Gastrocnemius medialis (tissue), 4 donors: ENCODE measurements around the gene PGA5. TPM values are rescaled to one million over a fixed set of nuclear protein-coding genes. Genes with fewer than 3 reads are reported as not detected.

Source experiments
- ATAC-seq, 2 donors: fragments of 150-250 bp; one replicate each; pipeline ENCODE4 v1.9.1; 2016
- DNase-seq, 2 donors: peaks; one replicate each; pipeline ENCODE4 v3.0.0-alpha.2; 2019
- H3K27ac ChIP-seq, 4 donors: fragments of 200-600 bp; sonication (generic); 1 replicate in 1 of 4; 2 replicates in 3 of 4; pipeline ENCODE4 v1.5.1; 2016 to 2018; ENCODE audit warnings: mild to moderate bottlenecking in 2 of 4, moderate library complexity in 1 of 4
- H3K27me3 ChIP-seq, 3 donors: fragments of 200-600 bp; sonication (generic) in 2 of 3; 1 replicate in 1 of 3; 2 replicates in 2 of 3; pipeline versions ENCODE4 v1.5.1 to v1.6.0; 2016 to 2019; ENCODE audit warnings: mild to moderate bottlenecking in 1 of 3, moderate library complexity in 1 of 3
- H3K36me3 ChIP-seq, 2 donors: fragments of 200-600 bp; sonication (generic) in 1 of 2; one replicate each; pipeline ENCODE4 v1.5.1; 2017 to 2018
- H3K4me1 ChIP-seq, 2 donors: fragments of 200-600 bp; sonication (generic) in 1 of 2; one replicate each; pipeline ENCODE4 v1.5.1; 2016 to 2017; ENCODE audit warnings: mild to moderate bottlenecking in 2 of 2
- H3K4me3 ChIP-seq, 4 donors: fragments of 200-600 bp; sonication (generic) in 3 of 4; 1 replicate in 1 of 4; 2 replicates in 3 of 4; pipeline ENCODE4 v1.5.1; 2016 to 2019; ENCODE audit warnings: mild to moderate bottlenecking in 2 of 4
- H3K9me3 ChIP-seq, 3 donors: fragments of 200-600 bp; sonication (generic) in 2 of 3; 1 replicate in 1 of 3; 2 replicates in 2 of 3; pipeline ENCODE4 v1.5.1; 2016 to 2019
- POLR2A ChIP-seq, 2 donors: fragments of 450-650 bp; IDR thresholded peaks; one replicate each; pipeline ENCODE4 v1.6.1; 2017; ENCODE audit warnings: antibody characterized with exemption in 2 of 2, mild to moderate bottlenecking in 2 of 2, moderate library complexity in 2 of 2
- in situ Hi-C, 4 donors: fragments of 200-750 bp; cut with MboI; loops; one replicate each; pipeline versions ENCODE4 v1.15.0 to v1.8.0; 2017; ENCODE audit warnings: low sequenced_read_pairs in 4 of 4
- intact Hi-C: fragments of 100-400 bp; cut with DNase I; formaldehyde crosslinking; loops from one replicate; pipeline ENCODE4 v1.15.1; 2023; ENCODE audit warnings: low total_unique reads
- total RNA-seq, 4 donors: library from RNA; depleted of rRNA; stranded (reverse); fragments of >200 nt; gene quantifications; one replicate each; pipeline versions ENCODE4 v1.1.0 to v1.2.3, GENCODE V29; 2016
- TF ChIP-seq, protein P1 (sequence below), 5 experiments: fragments of 450-650 bp in 3 of 5; fragments of 200-600 bp in 2 of 5; sonication (generic) in 2 of 5; IDR thresholded peaks in 4 of 5; conservative IDR thresholded peaks in 1 of 5; 1 replicate in 4 of 5; 2 replicates in 1 of 5; pipeline ENCODE4 v1.5.1; 2016 to 2019; ENCODE audit warnings: antibody characterized with exemption in 5 of 5, mild to moderate bottlenecking in 3 of 5, moderate library complexity in 3 of 5

The PGA5 gene
- total RNA-seq, 4 donors from 2014 or later, result not detected

DNA sequence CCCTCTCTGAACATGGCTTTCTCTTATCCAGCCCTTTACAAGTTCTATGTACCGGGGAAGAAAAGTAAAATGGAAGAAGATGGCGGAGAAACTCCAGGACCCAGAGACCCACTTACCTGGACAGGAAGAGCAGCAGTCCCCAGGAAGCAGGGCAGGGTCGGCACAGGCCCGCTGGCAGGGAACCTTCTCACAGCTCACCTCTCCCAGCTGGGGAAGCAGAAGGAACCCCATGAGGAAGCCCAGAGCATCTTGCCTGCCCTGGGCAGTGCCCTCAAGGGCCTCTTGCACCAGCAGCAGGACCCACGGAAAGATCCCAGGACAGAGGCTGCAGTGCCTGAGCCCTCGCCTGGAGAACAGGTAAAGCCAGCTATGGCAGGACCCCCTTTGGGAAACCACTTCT, 23.4 kb downstream of the PGA5 start:
- no peak overlapping the region for H3K4me3 ChIP-seq
- no peak for ATAC-seq
- H3K36me3 ChIP-seq, result no peaks in the 10 kb centered on the region
- no peak overlapping the region for H3K27ac ChIP-seq
- no peaks in the 10 kb centered on the region for H3K27me3 ChIP-seq
- DNase-seq, result no peak
- no peaks in the 10 kb centered on the region for H3K9me3 ChIP-seq
- H3K4me1 ChIP-seq, result no peaks in the 10 kb centered on the region
- intact Hi-C loops (no loop called here), in situ Hi-C loops (no loop called here)
- no peak for TF ChIP-seq POLR2A (IDR thresholded peaks at IDR 0.05)
- TF ChIP-seq, protein P1, sequence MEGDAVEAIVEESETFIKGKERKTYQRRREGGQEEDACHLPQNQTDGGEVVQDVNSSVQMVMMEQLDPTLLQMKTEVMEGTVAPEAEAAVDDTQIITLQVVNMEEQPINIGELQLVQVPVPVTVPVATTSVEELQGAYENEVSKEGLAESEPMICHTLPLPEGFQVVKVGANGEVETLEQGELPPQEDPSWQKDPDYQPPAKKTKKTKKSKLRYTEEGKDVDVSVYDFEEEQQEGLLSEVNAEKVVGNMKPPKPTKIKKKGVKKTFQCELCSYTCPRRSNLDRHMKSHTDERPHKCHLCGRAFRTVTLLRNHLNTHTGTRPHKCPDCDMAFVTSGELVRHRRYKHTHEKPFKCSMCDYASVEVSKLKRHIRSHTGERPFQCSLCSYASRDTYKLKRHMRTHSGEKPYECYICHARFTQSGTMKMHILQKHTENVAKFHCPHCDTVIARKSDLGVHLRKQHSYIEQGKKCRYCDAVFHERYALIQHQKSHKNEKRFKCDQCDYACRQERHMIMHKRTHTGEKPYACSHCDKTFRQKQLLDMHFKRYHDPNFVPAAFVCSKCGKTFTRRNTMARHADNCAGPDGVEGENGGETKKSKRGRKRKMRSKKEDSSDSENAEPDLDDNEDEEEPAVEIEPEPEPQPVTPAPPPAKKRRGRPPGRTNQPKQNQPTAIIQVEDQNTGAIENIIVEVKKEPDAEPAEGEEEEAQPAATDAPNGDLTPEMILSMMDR (IDR thresholded peaks at IDR 0.05 in 4 of 5, conservative IDR thresholded peaks at IDR 0.05 in 1 of 5), result no peak

DNA sequence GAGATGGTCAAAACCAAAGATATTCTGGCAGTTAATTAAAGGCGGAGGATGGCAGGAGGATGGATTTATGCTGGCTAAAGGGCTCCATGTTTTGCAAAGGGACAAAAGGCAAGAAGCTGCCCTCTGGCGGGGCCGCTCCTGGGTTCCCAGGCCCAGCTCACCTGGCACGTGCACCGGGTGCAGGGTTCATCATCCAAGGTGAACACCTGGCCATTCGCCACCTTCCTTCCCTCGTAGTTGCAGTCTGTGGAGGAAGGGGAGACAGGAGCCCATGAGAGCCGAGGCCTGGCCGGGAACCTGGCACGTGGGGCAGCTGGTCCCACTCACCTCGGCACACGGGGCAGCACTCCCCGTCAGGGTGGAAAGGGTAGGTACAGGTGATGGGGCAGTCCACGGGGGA, 23.8 kb downstream of the PGA5 start:
- in situ Hi-C loops (no loop called here), intact Hi-C loops (no loop called here)
- DNase-seq (no peak), ATAC-seq (no peak)
- H3K4me1 ChIP-seq, result no peaks in the 10 kb centered on the region
- H3K4me3 ChIP-seq, result no peak overlapping the region
- H3K27ac ChIP-seq, result no peak overlapping the region
- no peak for TF ChIP-seq POLR2A (IDR thresholded peaks at IDR 0.05)
- TF ChIP-seq, protein P1 (IDR thresholded peaks at IDR 0.05 in 4 of 5, conservative IDR thresholded peaks at IDR 0.05 in 1 of 5), result no peak
- H3K36me3 ChIP-seq, result no peaks in the 10 kb centered on the region
- no peaks in the 10 kb centered on the region for H3K9me3 ChIP-seq
- H3K27me3 ChIP-seq, result no peaks in the 10 kb centered on the region

- no peak for ATAC-seq
- intact Hi-C loops, result no loop called here
Measured at GRCh38 chr11:61265357-61265756, 24.4 kb downstream of the PGA5 start.

GRCh38 chr11:61266602-61267001, 25.6 kb downstream of the PGA5 start:
- Histone ChIP-seq H3K27me3 (no peaks in the 10 kb centered on the region), H3K4me1 (no peaks in the 10 kb centered on the region), H3K27ac (no peak overlapping the region), H3K9me3 (no peaks in the 10 kb centered on the region), H3K36me3 (no peaks in the 10 kb centered on the region), H3K4me3 (no peak overlapping the region)
- intact Hi-C loops (no loop called here), in situ Hi-C loops (no loop called here)
- ATAC-seq, result peak in 1 of 2 donors; percentile 21
- no peak for DNase-seq
- TF ChIP-seq, protein P1 (IDR thresholded peaks at IDR 0.05 in 4 of 5, conservative IDR thresholded peaks at IDR 0.05 in 1 of 5), result no peak
- TF ChIP-seq POLR2A (IDR thresholded peaks at IDR 0.05), result no peak

More at GRCh38 chr11:61265357-61265756, 24.4 kb downstream of the PGA5 start:
- in situ Hi-C loops, result no loop called here
- no peak for TF ChIP-seq POLR2A (IDR thresholded peaks at IDR 0.05)
- TF ChIP-seq, protein P1 (IDR thresholded peaks at IDR 0.05 in 4 of 5, conservative IDR thresholded peaks at IDR 0.05 in 1 of 5), result no peak
- H3K27ac ChIP-seq, result no peak overlapping the region
- no peaks in the 10 kb centered on the region for H3K36me3 ChIP-seq
- no peaks in the 10 kb centered on the region for H3K27me3 ChIP-seq
- no peak for DNase-seq
- no peak overlapping the region for H3K4me3 ChIP-seq
- no peaks in the 10 kb centered on the region for H3K4me1 ChIP-seq
- no peaks in the 10 kb centered on the region for H3K9me3 ChIP-seq

DNA sequence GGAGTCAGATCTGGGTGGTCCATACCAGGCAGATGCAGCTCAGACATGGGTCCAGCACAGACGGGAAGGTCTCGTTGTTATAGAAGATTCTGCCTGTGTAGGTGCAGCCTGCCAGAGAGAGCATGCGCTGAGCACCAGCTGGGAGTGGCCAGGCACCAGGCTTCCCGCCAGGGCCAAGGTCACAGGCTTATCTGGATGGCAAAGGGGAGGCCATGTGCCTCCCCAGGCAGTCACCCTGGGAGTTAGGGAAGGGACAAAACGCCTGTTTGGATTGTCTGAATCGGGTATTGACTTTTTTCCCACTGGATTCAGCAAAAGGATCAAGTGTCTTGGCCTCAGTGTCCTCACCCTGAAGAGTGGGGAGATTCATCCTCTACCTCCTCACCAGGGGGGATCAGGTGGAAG, 26.5 kb downstream of the PGA5 start:
- TF ChIP-seq, protein P1 (IDR thresholded peaks at IDR 0.05 in 4 of 5, conservative IDR thresholded peaks at IDR 0.05 in 1 of 5), result no peak
- TF ChIP-seq POLR2A (IDR thresholded peaks at IDR 0.05), result no peak
- ATAC-seq (no peak), DNase-seq (no peak)
- H3K4me3 ChIP-seq, result no peak overlapping the region
- intact Hi-C loops, result no loop called here
- H3K4me1 ChIP-seq, result no peaks in the 10 kb centered on the region
- H3K9me3 ChIP-seq, result no peaks in the 10 kb centered on the region
- no peaks in the 10 kb centered on the region for H3K27me3 ChIP-seq
- no peak overlapping the region for H3K27ac ChIP-seq
- no peaks in the 10 kb centered on the region for H3K36me3 ChIP-seq
- in situ Hi-C loops, result no loop called here
